Measurements from ENCODE around the gene ADCY2. TPM values are rescaled to one million over a fixed set of nuclear protein-coding genes. Genes with fewer than 3 reads are reported as not detected.

The ADCY2 gene
- total RNA-seq, 4 donors from 2014 or later: 4.8 to 9.1 (median 5.7) TPM

DNA sequence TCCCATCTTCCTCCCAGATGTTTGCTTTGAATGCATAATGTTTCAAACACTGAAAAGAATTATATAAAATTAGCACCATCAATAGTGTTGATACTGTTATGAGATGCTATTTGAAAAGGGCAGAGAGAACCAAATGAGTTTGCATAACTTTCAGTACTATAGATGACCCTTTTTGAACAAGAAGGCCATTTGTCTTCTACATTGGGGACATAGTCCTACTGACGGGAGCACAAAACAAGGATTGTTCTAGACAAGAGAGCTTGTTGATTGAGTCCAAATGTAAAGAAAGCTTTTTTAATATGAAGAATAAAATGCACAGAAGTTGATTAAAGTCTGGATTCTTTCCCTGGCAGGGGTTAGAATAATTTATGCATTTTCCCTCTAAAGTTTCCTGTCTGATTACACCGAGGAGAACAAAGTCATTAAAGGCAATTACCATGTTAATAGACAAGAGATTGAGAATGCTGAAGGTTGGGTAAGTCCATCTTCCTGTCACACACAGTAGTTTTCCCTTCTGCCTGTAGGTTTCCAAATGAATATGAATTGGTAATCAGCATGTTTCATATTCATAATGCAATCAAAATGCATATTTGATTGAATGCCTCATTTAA lies 32.8 kb upstream of the ADCY2 start:
- H3K36me3 ChIP-seq: no peaks in the 10 kb centered on the region
- H3K9me3 ChIP-seq: no peaks in the 10 kb centered on the region
- DNase-seq (ENCODE audit: extremely low spot score): no peak
- TF ChIP-seq EP300 (IDR thresholded peaks at IDR 0.05): no peak
- no peak for TF ChIP-seq POLR2A (IDR thresholded peaks at IDR 0.05; ENCODE audit: low read depth)
- TF ChIP-seq POLR2AphosphoS5 (IDR thresholded peaks at IDR 0.05): no peak
- TF ChIP-seq, protein P1, sequence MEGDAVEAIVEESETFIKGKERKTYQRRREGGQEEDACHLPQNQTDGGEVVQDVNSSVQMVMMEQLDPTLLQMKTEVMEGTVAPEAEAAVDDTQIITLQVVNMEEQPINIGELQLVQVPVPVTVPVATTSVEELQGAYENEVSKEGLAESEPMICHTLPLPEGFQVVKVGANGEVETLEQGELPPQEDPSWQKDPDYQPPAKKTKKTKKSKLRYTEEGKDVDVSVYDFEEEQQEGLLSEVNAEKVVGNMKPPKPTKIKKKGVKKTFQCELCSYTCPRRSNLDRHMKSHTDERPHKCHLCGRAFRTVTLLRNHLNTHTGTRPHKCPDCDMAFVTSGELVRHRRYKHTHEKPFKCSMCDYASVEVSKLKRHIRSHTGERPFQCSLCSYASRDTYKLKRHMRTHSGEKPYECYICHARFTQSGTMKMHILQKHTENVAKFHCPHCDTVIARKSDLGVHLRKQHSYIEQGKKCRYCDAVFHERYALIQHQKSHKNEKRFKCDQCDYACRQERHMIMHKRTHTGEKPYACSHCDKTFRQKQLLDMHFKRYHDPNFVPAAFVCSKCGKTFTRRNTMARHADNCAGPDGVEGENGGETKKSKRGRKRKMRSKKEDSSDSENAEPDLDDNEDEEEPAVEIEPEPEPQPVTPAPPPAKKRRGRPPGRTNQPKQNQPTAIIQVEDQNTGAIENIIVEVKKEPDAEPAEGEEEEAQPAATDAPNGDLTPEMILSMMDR (IDR thresholded peaks at IDR 0.05): no peak
- H3K4me3 ChIP-seq: no peak overlapping the region
- no peaks in the 10 kb centered on the region for H3K4me1 ChIP-seq
- 55% methylated on average over 2 of the region's 2 CpGs for WGBS
- no peak overlapping the region for H3K27ac ChIP-seq (replicated peaks in 1 of 4)
- no peaks in the 10 kb centered on the region for H3K27me3 ChIP-seq
- intact Hi-C loops (cut with DNase I): no loop called here

DNA sequence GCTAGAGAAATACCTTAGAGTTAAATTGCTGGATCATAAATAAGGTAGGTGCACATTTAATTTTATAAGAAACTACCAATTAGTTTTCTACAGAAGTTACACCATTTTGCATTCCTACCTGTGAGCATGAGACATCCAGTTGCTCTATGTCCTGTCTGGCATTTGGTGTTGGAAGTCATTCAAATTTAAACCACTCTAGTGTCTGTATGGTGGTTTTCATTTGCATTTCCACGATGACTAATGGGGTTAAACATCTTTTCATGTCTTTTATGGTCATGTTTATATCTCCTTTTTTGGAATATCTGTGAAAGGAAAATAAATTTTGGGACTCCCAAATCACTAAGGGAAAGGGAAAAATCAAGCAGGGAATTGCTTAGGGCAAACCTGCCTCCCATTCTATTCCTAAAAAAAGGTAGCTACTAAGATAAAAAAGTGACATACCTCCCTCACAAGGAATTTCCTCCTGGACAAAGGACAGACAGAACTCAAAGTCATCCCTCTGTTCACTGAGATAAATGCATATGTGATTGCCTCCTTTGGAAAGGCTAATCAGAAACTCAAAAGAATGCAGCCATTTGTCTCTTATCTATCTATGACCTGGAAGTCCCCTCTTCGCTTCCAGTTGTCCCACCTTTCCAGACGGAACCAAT lies 31.6 kb upstream of the ADCY2 start:
- H3K9me3 ChIP-seq: no peaks in the 10 kb centered on the region
- no peaks in the 10 kb centered on the region for H3K4me1 ChIP-seq
- no peak for TF ChIP-seq EP300 (IDR thresholded peaks at IDR 0.05)
- TF ChIP-seq POLR2AphosphoS5 (IDR thresholded peaks at IDR 0.05): no peak
- no peak for TF ChIP-seq POLR2A (IDR thresholded peaks at IDR 0.05; ENCODE audit: low read depth)
- TF ChIP-seq, protein P1 (IDR thresholded peaks at IDR 0.05): no peak
- WGBS: 62% methylated on average over 3 of the region's 3 CpGs
- no peaks in the 10 kb centered on the region for H3K27me3 ChIP-seq
- no peak overlapping the region for H3K27ac ChIP-seq (replicated peaks in 1 of 4)
- no peak overlapping the region for H3K4me3 ChIP-seq
- intact Hi-C loops (cut with DNase I): no loop called here
- no peak for DNase-seq (ENCODE audit: extremely low spot score)
- H3K36me3 ChIP-seq: no peaks in the 10 kb centered on the region

DNA sequence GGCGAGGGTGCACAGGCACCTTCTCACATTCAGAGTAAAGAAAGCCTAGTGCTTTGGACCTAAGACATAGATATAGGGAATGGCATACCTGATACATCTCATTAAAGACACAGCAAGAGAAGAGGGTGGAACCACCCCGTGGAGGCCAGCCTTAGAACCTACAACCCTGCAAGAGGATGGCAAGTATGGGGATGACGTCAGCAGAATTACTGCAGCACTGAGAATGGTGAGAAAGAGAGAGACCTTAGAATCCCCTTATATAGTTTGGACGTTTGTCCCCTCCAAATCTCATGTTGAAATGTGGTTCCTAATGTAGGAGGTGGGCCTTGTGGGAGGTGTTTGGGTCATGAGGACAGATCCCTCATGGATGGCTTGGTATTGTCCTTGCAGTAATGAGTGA lies 28.2 kb upstream of the ADCY2 start:
- WGBS: 67% methylated on average over 4 of the region's 4 CpGs
- intact Hi-C loops (cut with DNase I): no loop called here
- no peak for DNase-seq (ENCODE audit: extremely low spot score)
- Histone ChIP-seq H3K9me3 (no peaks in the 10 kb centered on the region), H3K4me3 (no peak overlapping the region), H3K27me3 (no peaks in the 10 kb centered on the region), H3K36me3 (no peaks in the 10 kb centered on the region), H3K4me1 (no peaks in the 10 kb centered on the region), H3K27ac (replicated peaks in 1 of 4) (no peak overlapping the region)
- TF ChIP-seq EP300 (IDR thresholded peaks at IDR 0.05): no peak
- TF ChIP-seq, protein P1 (IDR thresholded peaks at IDR 0.05): no peak

DNA sequence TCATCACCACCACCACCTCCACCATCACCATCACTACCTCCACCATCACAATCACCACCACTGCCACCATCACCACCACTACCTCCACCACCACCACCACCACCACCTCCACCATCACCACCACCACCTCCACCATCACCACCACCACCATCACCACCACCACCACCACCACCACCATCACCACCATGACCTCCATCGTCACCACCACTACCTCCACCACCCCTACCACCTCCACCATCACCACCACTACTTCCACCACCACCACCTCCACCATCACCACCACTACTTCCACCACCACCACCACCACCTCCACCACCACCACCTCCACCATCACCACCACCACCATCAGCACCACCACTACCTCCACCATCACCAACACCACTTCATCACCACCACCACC lies 23.5 kb upstream of the ADCY2 start:
- Histone ChIP-seq H3K4me1 (no peaks in the 10 kb centered on the region), H3K27ac (replicated peaks in 1 of 4) (no peak overlapping the region), H3K36me3 (no peaks in the 10 kb centered on the region), H3K4me3 (no peak overlapping the region), H3K27me3 (no peaks in the 10 kb centered on the region), H3K9me3 (no peaks in the 10 kb centered on the region)
- 85% methylated on average over 1 of the region's 1 CpG for WGBS
- no peak for DNase-seq (ENCODE audit: extremely low spot score)
- intact Hi-C loops (cut with DNase I): no loop called here
- TF ChIP-seq POLR2AphosphoS5 (IDR thresholded peaks at IDR 0.05) (no peak), EP300 (IDR thresholded peaks at IDR 0.05) (no peak), POLR2A (IDR thresholded peaks at IDR 0.05; ENCODE audit: low read depth) (no peak)
- TF ChIP-seq, protein P1 (IDR thresholded peaks at IDR 0.05): no peak

DNA sequence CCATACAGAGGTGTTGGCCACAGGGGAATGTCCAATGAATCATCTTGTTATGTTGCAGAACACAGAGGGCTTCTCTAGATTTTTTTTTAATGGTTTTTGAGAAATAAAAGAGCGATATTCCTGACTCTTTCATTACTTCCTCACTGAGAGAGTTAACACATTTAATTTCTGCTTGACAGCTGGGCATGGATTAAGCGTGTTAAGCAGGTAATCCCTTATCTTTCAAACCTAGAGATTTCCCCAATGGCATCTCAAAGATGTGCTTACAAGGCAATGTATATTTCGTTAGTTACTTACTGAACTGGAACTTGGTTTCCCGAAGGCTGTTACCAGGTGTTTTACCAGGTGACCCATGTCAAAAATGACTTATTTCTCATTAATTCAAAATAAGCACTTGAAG lies 21.8 kb upstream of the ADCY2 start:
- no peak overlapping the region for H3K27ac ChIP-seq (replicated peaks in 1 of 4)
- intact Hi-C loops (cut with DNase I): no loop called here
- TF ChIP-seq POLR2AphosphoS5 (IDR thresholded peaks at IDR 0.05): no peak
- H3K4me1 ChIP-seq: no peaks in the 10 kb centered on the region
- no peak overlapping the region for H3K4me3 ChIP-seq
- 50% methylated on average over 4 of the region's 4 CpGs for WGBS
- no peaks in the 10 kb centered on the region for H3K9me3 ChIP-seq
- no peaks in the 10 kb centered on the region for H3K27me3 ChIP-seq
- no peak for DNase-seq (ENCODE audit: extremely low spot score)
- H3K36me3 ChIP-seq: no peaks in the 10 kb centered on the region
